HG02759 (cell line): ENCODE data around the gene SLC22A23.

ENCODE experiments used
- ATAC-seq: cut with Tn5 transposase; IDR thresholded peaks from one replicate; pipeline ENCODE4 v1.9.1; 2021; ENCODE audit warnings: mild to moderate bottlenecking, moderate library complexity; ENCODE audit not compliant: unreplicated experiment

Gene SLC22A23

GRCh38 chr6:3444276-3445088 lies 12.4 kb downstream of the SLC22A23 start:
- ATAC-seq, result no peak

DNA sequence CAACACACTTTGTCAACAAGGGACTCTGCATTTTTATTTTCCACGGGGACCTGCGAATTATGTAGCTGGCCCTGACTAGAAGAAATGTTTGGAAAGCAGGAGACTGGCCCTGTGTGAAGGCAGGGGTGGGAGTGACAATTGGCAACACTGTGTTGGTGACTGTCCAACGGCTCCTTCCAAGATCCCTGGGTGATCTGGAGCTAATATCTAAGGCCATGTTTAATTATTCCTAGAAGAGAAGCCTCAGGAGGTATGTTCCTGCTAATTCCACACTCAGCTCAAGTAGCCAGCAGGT lies 13.7 kb downstream of the SLC22A23 start:
- no peak for ATAC-seq

GRCh38 chr6:3442431-3443220 lies 14.2 kb downstream of the SLC22A23 start:
- no peak for ATAC-seq

- ATAC-seq, result no peak
Observed at GRCh38 chr6:3440911-3441310, 15.9 kb downstream of the SLC22A23 start.

DNA sequence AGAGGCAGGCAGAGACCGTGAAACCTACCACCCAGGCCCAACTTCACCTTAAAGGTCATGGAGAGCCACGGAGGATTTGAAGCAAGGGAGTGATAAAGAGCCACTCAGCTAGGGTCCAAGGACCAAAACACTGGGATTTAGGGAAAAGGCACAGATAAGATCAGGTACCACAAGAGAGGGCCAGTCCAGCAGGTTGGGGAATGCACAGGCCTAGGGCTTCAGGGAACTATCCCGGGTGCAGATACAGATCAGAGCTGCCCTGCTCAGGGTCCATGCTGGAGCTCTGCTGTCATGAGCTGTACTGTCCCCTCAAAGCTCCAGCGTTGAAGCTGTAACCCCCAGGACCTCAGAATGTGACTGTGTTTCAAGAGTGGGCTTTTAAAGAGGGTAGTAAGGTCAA lies 16.9 kb downstream of the SLC22A23 start:
- ATAC-seq, result no peak

- no peak for ATAC-seq
Observed at GRCh38 chr6:3438190-3439167, 18.4 kb downstream of the SLC22A23 start.

- ATAC-seq, result no peak
Observed at GRCh38 chr6:3433005-3433404, 23.8 kb downstream of the SLC22A23 start.

- no peak for ATAC-seq
Observed at GRCh38 chr6:3432416-3432815, 24.4 kb downstream of the SLC22A23 start.

DNA sequence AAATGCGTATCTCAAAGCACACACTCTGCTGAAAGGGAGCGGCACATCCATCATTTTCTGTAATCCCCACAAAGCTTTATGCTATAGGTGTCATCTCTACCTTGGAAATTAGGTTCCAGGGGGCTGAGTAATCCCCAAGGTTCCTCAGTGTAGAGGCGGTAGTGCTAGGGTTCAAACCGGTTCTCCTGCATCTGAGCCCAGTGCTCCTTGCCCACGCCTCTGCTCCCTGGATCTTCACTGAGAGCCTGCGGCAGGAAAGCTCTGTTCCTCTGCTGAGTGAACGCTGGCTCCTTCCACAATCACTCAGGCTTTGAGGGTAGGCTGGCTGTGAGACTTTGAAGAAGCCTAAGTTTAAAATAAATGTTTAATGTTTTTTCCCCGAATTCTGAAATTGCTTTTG lies 24.9 kb downstream of the SLC22A23 start:
- no peak for ATAC-seq

DNA sequence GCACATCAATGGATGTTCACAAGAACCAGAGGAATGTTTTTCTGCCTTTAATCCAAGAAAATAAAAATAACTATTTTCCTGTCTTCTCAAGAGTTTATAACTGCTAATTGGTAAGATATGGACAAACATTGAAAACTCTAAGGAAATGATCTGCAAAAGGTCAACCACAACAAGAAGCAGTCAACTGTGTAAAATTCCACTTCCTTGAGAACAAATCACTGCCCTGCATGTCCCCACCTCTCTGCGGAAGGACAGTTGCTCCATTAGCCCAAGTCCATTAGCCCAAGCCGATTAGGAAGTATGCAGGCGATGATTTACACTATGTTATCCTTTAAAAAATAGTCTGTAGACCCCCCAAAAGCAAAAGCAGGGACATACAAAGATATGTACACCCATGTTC lies 27.6 kb downstream of the SLC22A23 start:
- no peak for ATAC-seq

DNA sequence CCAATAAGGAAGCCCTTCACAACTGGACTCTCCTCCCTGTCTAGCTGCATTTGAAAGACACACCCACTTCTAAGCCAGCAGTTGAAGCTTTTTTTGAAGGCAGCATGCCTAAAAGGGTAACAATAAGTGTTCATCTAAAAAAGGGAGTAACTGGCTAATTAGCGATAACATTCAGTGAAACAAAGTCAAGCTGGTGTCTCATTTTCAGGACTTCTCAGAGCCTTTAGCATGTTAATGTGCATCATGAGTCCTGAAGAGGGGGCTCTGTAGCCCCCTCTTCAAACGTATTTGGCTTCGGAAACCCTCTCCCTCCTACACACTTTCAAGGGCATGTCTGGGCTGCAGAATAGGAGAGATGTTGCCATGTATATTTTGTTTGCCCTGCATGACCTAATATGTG lies 28.1 kb downstream of the SLC22A23 start:
- ATAC-seq, result no peak

- no peak for ATAC-seq
Observed at GRCh38 chr6:3428247-3428646, 28.6 kb downstream of the SLC22A23 start.

DNA sequence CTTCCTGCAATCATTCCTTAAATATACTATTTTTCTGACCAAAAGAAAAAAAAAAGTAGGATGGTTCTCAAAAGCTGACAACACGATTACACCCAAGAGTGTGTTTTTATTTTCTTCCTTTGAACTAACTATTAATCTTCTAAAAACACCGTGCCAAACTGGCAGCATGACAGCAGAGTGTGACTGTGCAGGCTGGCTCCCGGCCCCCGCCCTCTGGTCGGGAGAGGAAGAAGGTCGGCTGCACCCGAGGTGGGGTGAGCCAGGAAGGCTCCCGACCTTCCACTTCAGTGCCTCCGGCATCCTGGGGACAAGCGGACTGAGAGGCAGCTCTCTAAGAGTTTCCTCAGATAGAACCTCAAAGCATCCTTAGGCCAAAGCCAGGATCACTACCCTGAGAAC lies 29.2 kb downstream of the SLC22A23 start:
- ATAC-seq, result no peak

DNA sequence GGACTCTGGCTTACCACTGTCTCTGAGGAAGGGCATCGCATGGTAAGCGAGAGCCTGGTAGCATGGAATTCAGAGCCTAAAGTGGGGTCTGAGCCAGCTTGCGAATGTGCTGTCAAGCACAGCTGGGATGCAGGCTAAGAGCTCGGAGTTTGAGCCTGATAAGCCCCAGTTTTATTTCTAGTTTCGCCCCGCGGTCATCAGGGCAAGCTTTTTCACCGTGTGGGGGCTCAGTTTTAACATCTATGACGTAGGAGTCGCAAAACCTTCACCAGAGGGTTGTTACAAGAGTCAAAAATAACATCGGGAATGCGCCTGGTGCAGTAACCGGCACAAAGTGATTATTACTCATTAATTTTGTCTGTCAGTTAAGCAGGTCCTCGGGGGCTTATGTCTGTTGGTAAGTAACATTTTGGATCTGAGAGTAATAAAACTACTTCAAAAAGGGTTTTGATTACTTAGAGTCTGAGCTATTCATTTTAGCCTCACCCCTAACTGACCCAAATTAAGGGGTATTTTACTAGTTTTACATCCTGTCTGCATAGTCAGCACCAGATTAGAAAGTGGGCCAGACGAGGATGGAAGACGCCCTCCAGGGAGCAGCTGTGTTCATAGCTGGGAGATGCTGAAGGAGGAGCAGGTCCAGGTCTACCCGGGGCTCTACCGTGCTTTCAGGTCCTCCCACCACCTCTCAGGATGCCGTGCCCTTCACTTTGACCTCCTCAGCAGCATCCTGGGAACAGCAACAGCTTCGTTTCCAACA lies 29.7 kb downstream of the SLC22A23 start:
- ATAC-seq, result no peak

DNA sequence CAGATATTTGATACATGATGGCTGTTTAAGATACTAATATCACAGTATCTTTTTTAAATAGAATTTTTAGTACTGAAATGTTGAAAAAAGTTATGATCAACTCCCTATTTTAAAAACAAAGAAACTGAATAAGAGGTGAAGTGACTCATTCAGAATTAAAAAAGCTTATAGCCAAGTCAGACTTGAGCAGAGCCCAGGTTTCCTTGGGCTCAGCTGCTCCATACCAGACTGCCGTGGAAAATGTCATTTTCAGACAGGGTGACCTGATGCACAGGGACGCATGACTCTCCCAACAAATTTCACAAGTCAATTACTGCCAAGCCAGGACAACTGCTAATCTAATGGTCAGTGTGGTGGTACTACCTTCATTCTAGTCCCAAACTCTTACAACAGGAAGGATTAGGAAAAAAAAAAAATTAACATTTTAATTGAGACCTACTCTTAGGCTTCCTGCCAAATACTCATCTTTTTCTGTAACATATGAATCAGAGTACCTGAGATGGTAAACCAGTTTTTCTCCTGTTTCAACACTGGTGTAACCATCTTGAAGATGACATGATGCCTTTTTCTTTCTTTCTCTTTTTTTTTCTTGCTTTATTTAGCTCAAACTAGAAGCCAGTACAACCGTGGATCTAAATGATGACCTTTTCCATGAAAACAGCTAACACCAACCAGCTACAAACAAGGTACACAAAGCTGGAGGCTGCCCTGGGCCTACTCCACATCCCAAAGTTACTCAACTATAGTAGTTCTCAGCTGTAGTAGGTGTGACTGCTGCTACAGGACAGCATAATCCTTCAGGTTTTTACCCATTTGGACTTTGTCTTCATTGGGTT lies 30.5 kb downstream of the SLC22A23 start:
- ATAC-seq, result no peak

DNA sequence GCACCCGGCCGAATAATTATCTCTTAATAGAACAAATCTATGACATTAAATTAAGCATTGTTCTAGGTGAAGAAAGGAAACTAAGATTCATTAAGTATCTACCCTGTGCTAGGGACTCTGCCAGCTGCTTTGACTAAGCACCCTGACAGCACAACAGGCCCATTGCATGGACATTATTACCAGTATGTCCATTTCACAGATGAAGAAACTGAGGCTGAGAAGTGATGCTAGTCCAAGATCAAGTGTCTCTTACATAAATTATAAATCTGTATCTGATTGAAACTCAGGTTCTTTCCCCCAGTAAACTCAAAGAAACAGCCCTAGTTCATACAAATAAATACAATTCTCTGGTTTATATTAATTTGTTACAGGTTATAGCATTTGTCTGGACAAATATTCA lies 31.3 kb downstream of the SLC22A23 start:
- ATAC-seq, result no peak

DNA sequence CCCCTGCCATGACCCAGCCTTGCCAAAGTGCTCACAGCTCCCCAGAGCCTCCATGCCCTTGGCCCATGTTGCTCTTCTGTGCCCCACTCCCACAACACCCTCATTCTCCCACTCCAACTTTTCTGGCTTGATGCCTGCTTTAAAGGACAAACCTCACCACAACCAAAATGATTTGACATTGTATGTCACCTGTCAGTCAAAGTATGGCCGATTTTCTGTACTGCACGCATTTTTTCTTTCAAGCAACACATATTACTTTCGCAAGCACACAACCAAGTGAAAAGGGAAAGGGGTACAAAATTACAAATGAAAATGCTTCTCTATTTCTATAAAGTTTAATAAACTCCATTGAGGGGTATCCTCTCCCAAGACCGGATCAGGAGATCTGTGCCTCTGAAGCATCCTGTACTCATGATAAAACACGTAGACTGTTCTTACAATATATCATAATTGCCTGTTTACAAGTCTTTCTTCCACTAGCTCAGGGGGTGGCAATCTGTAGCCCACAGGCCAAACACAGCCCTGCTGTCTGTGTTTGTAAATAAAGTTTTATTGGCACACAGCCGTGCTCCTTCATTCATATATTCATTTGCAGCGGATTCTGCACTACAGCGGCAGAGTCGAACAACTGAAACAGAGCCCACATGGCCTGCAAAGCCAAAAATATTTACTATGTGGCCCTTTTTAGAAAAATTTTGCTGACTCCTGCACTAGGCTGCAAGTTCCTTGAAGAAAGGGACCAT lies 32.5 kb downstream of the SLC22A23 start:
- ATAC-seq, result no peak

DNA sequence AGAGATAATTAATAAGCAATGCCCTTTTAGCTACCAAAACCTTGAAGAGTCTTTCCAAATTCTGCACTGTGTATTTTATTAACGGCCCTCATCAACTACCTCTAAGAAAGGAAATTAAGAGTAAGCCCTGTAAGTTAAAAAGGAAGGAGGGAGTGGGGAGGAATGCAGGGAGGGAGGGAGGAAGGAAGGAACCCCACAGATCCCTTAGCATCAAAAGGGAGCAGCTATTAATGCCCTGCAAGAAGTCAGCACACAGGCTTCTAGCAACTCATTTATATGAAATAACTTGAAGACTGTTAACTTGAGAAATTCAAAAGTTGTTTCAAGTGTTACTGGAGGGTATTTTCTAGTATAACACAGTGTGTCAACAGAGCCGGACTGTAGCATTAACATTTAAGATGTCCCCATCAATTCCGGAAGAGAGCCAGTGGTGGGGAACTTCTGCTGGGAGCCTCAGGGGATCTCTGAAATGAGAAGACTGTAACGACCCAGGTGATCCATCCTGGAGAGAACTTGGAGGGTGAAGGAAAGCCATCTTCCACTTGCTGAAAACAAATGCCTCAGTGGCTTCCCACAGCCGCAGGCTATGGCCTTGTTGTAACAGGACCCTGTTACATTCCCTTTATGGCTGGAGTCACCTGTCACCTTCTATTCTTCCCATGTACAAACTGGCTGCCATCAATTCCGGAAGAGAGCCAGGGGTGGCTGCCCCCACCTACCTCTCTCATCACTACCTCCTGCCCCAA lies 33.2 kb downstream of the SLC22A23 start:
- ATAC-seq, result no peak
